ENCODE data around the gene MAP3K8. TPM values are rescaled to one million over a fixed set of nuclear protein-coding genes. Genes with fewer than 3 reads are reported as not detected.
"Not testable (repeated sequence)": the region's sequence is repeated elsewhere in the genome, so short reads cannot be mapped to it uniquely, and the experiment has no call there.

Gene MAP3K8
- polyA plus RNA-seq, 1 donor from 2014 or later = 1.5 TPM

- Histone ChIP-seq H3K9ac (ENCODE audit: low read length) (no peak overlapping the region), H3K4me2 (ENCODE audit: low read length) (no peak overlapping the region), H3K79me2 (replicated peaks; ENCODE audit: insufficient read depth, low read length) (no peaks in the 10 kb centered on the region), H3K27me3 (ENCODE audit: insufficient read depth, low read depth, low read length) (no peaks in the 10 kb centered on the region), H3K4me3 (ENCODE audit: low read length) (no peak overlapping the region), H2AFZ (ENCODE audit: low read depth, low read length) (no peak overlapping the region), H4K20me1 (ENCODE audit: insufficient read depth) (no peaks in the 10 kb centered on the region), H3K36me3 (ENCODE audit: insufficient read depth, low read length) (no peaks in the 10 kb centered on the region), H3K27ac (ENCODE audit: low read length) (no peak overlapping the region), H3K9me3 (ENCODE audit: low read length) (no peaks in the 10 kb centered on the region), H3K9me2 (ENCODE audit: insufficient read depth, low read length) (no peaks in the 10 kb centered on the region), H3F3A (ENCODE audit: insufficient read depth, low read length, poor library complexity, severe bottlenecking) (no peaks in the 10 kb centered on the region)
- TF ChIP-seq EP300 (conservative IDR thresholded peaks at IDR 0.05; ENCODE audit: poor library complexity, severe bottlenecking) (no peak), EZH2 (IDR thresholded peaks at IDR 0.05; ENCODE audit: borderline replicate concordance, insufficient read depth, low read length, poor library complexity, severe bottlenecking) (no peak), REST (IDR thresholded peaks at IDR 0.05; ENCODE audit: borderline replicate concordance) (no peak), MXI1 (conservative IDR thresholded peaks at IDR 0.05; ENCODE audit: poor library complexity, severe bottlenecking) (no peak), SMC3 (conservative IDR thresholded peaks at IDR 0.05; ENCODE audit: poor library complexity) (no peak), POLR2AphosphoS5 (IDR thresholded peaks at IDR 0.05) (no peak), RAD21 (conservative IDR thresholded peaks at IDR 0.05) (no peak), CTCF (IDR thresholded peaks at IDR 0.05; ENCODE audit: poor library complexity, severe bottlenecking) (no peak), TAF1 (IDR thresholded peaks at IDR 0.05; ENCODE audit: low read depth) (no peak)
These were observed 38.6 kb downstream of the MAP3K8 start for GRCh38 chr10:30472414-30473155.

GRCh38 chr10:30475515-30475914 is 41.5 kb downstream of the MAP3K8 start:
- not testable (repeated sequence) for H3K27me3 ChIP-seq (ENCODE audit: insufficient read depth, low read depth, low read length); H3K27ac ChIP-seq (ENCODE audit: low read length); H3K9ac ChIP-seq (ENCODE audit: low read length); H3K36me3 ChIP-seq (ENCODE audit: insufficient read depth, low read length); H3K79me2 ChIP-seq (replicated peaks; ENCODE audit: insufficient read depth, low read length); H3K4me3 ChIP-seq (ENCODE audit: low read length); H2AFZ ChIP-seq (ENCODE audit: low read depth, low read length); H3F3A ChIP-seq (ENCODE audit: insufficient read depth, low read length, poor library complexity, severe bottlenecking); H4K20me1 ChIP-seq (ENCODE audit: insufficient read depth); H3K4me2 ChIP-seq (ENCODE audit: low read length); H3K9me3 ChIP-seq (ENCODE audit: low read length); H3K9me2 ChIP-seq (ENCODE audit: insufficient read depth, low read length)
